Breast epithelium (tissue), 4 donors: ENCODE data around the gene FBN2. TPM values are rescaled to one million over a fixed set of nuclear protein-coding genes. Genes with fewer than 3 reads are reported as not detected.

Experiments used
- DNase-seq, 2 donors: peaks; one replicate each; pipeline ENCODE4 v3.0.0-alpha.2; 2019; ENCODE audit warnings: low spot score in 2 of 2
- H3K27ac ChIP-seq, 2 donors: fragments of 200-600 bp; sonication (generic) in 1 of 2; one replicate each; pipeline ENCODE4 v1.5.1; 2016 to 2019; ENCODE audit warnings: mild to moderate bottlenecking in 1 of 2
- H3K27me3 ChIP-seq, 2 donors: fragments of 200-600 bp; sonication (generic) in 1 of 2; one replicate each; pipeline versions ENCODE4 v1.5.1 to v1.6.0; 2017 to 2019; ENCODE audit warnings: control low read depth in 1 of 2, mild to moderate bottlenecking in 1 of 2
- H3K36me3 ChIP-seq: fragments of 200-600 bp; one replicate; pipeline ENCODE4 v1.5.1; 2019
- H3K4me1 ChIP-seq, 2 donors: fragments of 200-600 bp; sonication (generic); one replicate each; pipeline ENCODE4 v1.5.1; 2016 to 2019; ENCODE audit warnings: control low read depth in 1 of 2
- H3K4me3 ChIP-seq, 3 donors: fragments of 200-600 bp; sonication (generic); 1 replicate in 2 of 3; 2 replicates in 1 of 3; pipeline ENCODE4 v1.5.1; 2016 to 2019; ENCODE audit warnings: mild to moderate bottlenecking in 3 of 3, moderate library complexity in 2 of 3
- H3K9me3 ChIP-seq, 2 donors: fragments of 200-600 bp; sonication (generic) in 1 of 2; one replicate each; pipeline ENCODE4 v1.5.1; 2016 to 2019; ENCODE audit warnings: control low read depth in 1 of 2
- CTCF ChIP-seq, 3 donors: fragments of 450-650 bp; IDR thresholded peaks; one replicate each; pipeline ENCODE4 v1.5.1; 2016 to 2017; ENCODE audit warnings: antibody characterized with exemption in 3 of 3, mild to moderate bottlenecking in 3 of 3, moderate library complexity in 3 of 3
- POLR2A ChIP-seq: fragments of 450-650 bp; IDR thresholded peaks from one replicate; pipeline ENCODE4 v1.6.1; 2016; ENCODE audit warnings: antibody characterized with exemption, mild to moderate bottlenecking, moderate library complexity
- POLR2AphosphoS5 ChIP-seq, 3 donors: sonication (generic); formaldehyde crosslinking; IDR thresholded peaks; one replicate each; pipeline ENCODE4 v1.6.1; 2017; ENCODE audit warnings: antibody characterized with exemption in 3 of 3
- intact Hi-C: fragments of 100-400 bp; cut with DNase I; formaldehyde crosslinking; loops from one replicate; pipeline ENCODE4 v1.15.1; 2023; ENCODE audit warnings: low total_unique reads
- total RNA-seq, 3 donors: library from RNA; depleted of rRNA; stranded (reverse); fragments of >200 nt; gene quantifications; one replicate each; pipeline ENCODE4 v1.1.0, GENCODE V29; 2016

Gene FBN2
- total RNA-seq, 3 donors from 2014 or later, result 0.88 to 7.5 (median 1.8) TPM

- Histone ChIP-seq H3K27ac (no peak overlapping the region), H3K36me3 (no peaks in the 10 kb centered on the region), H3K4me1 (no peaks in the 10 kb centered on the region), H3K27me3 (no peaks in the 10 kb centered on the region), H3K4me3 (no peak overlapping the region), H3K9me3 (no peaks in the 10 kb centered on the region)
- no peak for DNase-seq
- no peak for TF ChIP-seq POLR2AphosphoS5 (IDR thresholded peaks at IDR 0.05)
- TF ChIP-seq CTCF (IDR thresholded peaks at IDR 0.05), result no peak
- no peak for TF ChIP-seq POLR2A
- intact Hi-C loops, result no loop called here
Measured at GRCh38 chr5:128241051-128241695, 296.9 kb downstream of the FBN2 start.

GRCh38 chr5:128237546-128237945 lies 300.5 kb downstream of the FBN2 start:
- no peaks in the 10 kb centered on the region for H3K27me3 ChIP-seq
- intact Hi-C loops, result no loop called here
- peaks cover 0 to 3% of the 10 kb centered on the region in 2 donors for H3K9me3 ChIP-seq
- no peak overlapping the region for H3K27ac ChIP-seq
- H3K4me3 ChIP-seq, result no peak overlapping the region
- H3K4me1 ChIP-seq, result no peaks in the 10 kb centered on the region
- no peaks in the 10 kb centered on the region for H3K36me3 ChIP-seq
- no peak for DNase-seq
- no peak for TF ChIP-seq CTCF (IDR thresholded peaks at IDR 0.05)
- no peak for TF ChIP-seq POLR2A
- TF ChIP-seq POLR2AphosphoS5 (IDR thresholded peaks at IDR 0.05), result no peak

GRCh38 chr5:128237000-128237399 lies 301.0 kb downstream of the FBN2 start:
- intact Hi-C loops, result no loop called here
- no peak for DNase-seq
- TF ChIP-seq CTCF (IDR thresholded peaks at IDR 0.05) (no peak), POLR2A (no peak), POLR2AphosphoS5 (IDR thresholded peaks at IDR 0.05) (no peak)
- Histone ChIP-seq H3K27ac (no peak overlapping the region), H3K4me1 (no peaks in the 10 kb centered on the region), H3K4me3 (no peak overlapping the region), H3K36me3 (no peaks in the 10 kb centered on the region), H3K27me3 (no peaks in the 10 kb centered on the region), H3K9me3 (peaks cover 0 to 3% of the 10 kb centered on the region in 2 donors)

GRCh38 chr5:128236334-128236733 lies 301.7 kb downstream of the FBN2 start:
- Histone ChIP-seq H3K4me1 (no peaks in the 10 kb centered on the region), H3K9me3 (peaks cover 0 to 3% of the 10 kb centered on the region in 2 donors), H3K36me3 (no peaks in the 10 kb centered on the region), H3K4me3 (no peak overlapping the region), H3K27ac (no peak overlapping the region), H3K27me3 (no peaks in the 10 kb centered on the region)
- no peak for DNase-seq
- intact Hi-C loops, result no loop called here
- TF ChIP-seq POLR2A, result no peak
- no peak for TF ChIP-seq POLR2AphosphoS5 (IDR thresholded peaks at IDR 0.05)
- no peak for TF ChIP-seq CTCF (IDR thresholded peaks at IDR 0.05)

GRCh38 chr5:128234928-128235641 lies 303.0 kb downstream of the FBN2 start:
- no peak for DNase-seq
- intact Hi-C loops, result loop anchor here (5.0 kb wide), 1 partner anchor 383 kb away; no protein-coding TSS in a partner anchor
- H3K27ac ChIP-seq, result no peak overlapping the region
- peaks cover 0 to 3% of the 10 kb centered on the region in 2 donors for H3K9me3 ChIP-seq
- H3K4me1 ChIP-seq, result no peaks in the 10 kb centered on the region
- no peaks in the 10 kb centered on the region for H3K36me3 ChIP-seq
- no peak for TF ChIP-seq POLR2AphosphoS5 (IDR thresholded peaks at IDR 0.05)
- TF ChIP-seq POLR2A, result no peak
- no peak for TF ChIP-seq CTCF (IDR thresholded peaks at IDR 0.05)
- no peak overlapping the region for H3K4me3 ChIP-seq
- H3K27me3 ChIP-seq, result no peaks in the 10 kb centered on the region
